Right forelimb (tissue), 1 donor: ENCODE measurements around the gene SMIM34.

Experiments
- DNase-seq: peaks from one replicate; pipeline ENCODE4 v3.0.0-alpha.2; 2018

The SMIM34 gene

DNA sequence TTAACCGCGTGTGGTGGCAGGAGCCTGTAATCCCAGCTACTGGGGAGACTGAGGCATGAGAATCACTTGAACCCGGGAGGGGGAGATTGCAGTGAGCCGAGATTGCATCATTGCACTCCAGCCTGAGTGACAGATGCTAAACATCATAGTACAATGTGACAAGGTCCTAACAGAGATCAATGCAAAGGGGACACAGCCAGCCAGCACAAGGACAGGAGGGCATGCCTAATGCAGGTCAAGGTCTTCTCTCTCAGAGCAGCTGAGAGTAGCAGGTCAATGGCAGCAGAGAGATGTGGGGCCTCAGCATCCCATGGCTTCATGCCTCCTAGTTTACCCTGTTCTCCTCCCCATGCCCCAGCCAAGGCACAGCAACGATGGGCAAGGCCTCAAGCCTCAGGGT is 51.4 kb downstream of the SMIM34 start:
- DNase-seq: no peak

GRCh38 chr21:34369741-34370140 is 54.0 kb downstream of the SMIM34 start:
- DNase-seq: no peak
